HEK293 (cell line): ENCODE measurements around the gene TES.

ENCODE experiments used
- CTCF ChIA-PET: fragments of 350-600 bp; formaldehyde crosslinking; extraction: SDS; loops from one replicate; lab custom pipeline; 2021; ENCODE audit warnings: antibody characterized with exemption; lab: Yijun Ruan, JAX
- POLR2A ChIA-PET: fragments of 300-600 bp; formaldehyde crosslinking; extraction: SDS; loops from one replicate; lab custom pipeline; 2020; ENCODE audit warnings: antibody characterized with exemption, inconsistent platforms; lab: Yijun Ruan, JAX
- H3K27ac ChIP-seq: fragments of 200-500 bp; sonication (Bioruptor generic); 2 replicates; pipeline ENCODE4 v1.5.1; 2014; ENCODE audit warnings: low read depth, low read length, control low read depth, inconsistent platforms; ENCODE audit errors: extremely low read depth
- H3K36me3 ChIP-seq, 2 experiments: fragments of 200-500 bp in 1 of 2; sonication (Bioruptor generic) in 1 of 2; 1 replicate in 1 of 2; 2 replicates in 1 of 2; pipeline ENCODE4 v1.5.1; 2014 to 2017; ENCODE audit warnings: inconsistent platforms in 2 of 2, low read length in 2 of 2; ENCODE audit not compliant: control insufficient read depth in 2 of 2, insufficient read depth in 1 of 2
- H3K4me1 ChIP-seq: fragments of 200-500 bp; sonication (Bioruptor generic); 2 replicates; pipeline ENCODE4 v1.5.1; 2014; ENCODE audit warnings: mild to moderate bottlenecking, low read length, inconsistent platforms; ENCODE audit not compliant: control insufficient read depth, insufficient read depth
- H3K4me3 ChIP-seq: 2 replicates; pipeline ENCODE4 v1.5.1; 2011; ENCODE audit warnings: low read depth, mild to moderate bottlenecking, control low read depth, low read length, moderate library complexity
- H3K9me3 ChIP-seq: fragments of 200-500 bp; sonication (Bioruptor generic); 2 replicates; pipeline ENCODE4 v1.5.1; 2014; ENCODE audit warnings: low read depth, low read length, inconsistent platforms; ENCODE audit not compliant: control insufficient read depth, insufficient read depth
- EGR2 ChIP-seq: fragments of 450-650 bp; formaldehyde crosslinking; IDR thresholded peaks from 2 replicates; pipeline ENCODE4 v1.5.1; 2016; ENCODE audit warnings: low read depth, missing biosample characterization, missing genetic modification characterization
- GLI2 ChIP-seq: fragments of 450-650 bp; formaldehyde crosslinking; IDR thresholded peaks from 2 replicates; pipeline ENCODE4; 2017; ENCODE audit warnings: missing biosample characterization, missing genetic modification characterization, low read depth, borderline replicate concordance
- GLI4 ChIP-seq: fragments of 450-650 bp; formaldehyde crosslinking; IDR thresholded peaks from 2 replicates; pipeline ENCODE4 v1.5.1; 2016; ENCODE audit warnings: missing biosample characterization, missing genetic modification characterization
- IKZF3 ChIP-seq: fragments of 450-650 bp; IDR thresholded peaks from 2 replicates; pipeline ENCODE4 v1.5.0; 2018; ENCODE audit warnings: missing biosample characterization, mild to moderate bottlenecking, missing genetic modification characterization, moderate library complexity
- MYNN ChIP-seq: fragments of 450-650 bp; formaldehyde crosslinking; IDR thresholded peaks from 2 replicates; pipeline ENCODE4 v1.5.1; 2016; ENCODE audit warnings: missing biosample characterization, missing genetic modification characterization, borderline replicate concordance
- YY2 ChIP-seq: fragments of 450-650 bp; formaldehyde crosslinking; IDR thresholded peaks from 2 replicates; pipeline ENCODE4 v1.5.1; 2016; ENCODE audit warnings: missing biosample characterization, missing genetic modification characterization
- ZBTB21 ChIP-seq: fragments of 450-650 bp; formaldehyde crosslinking; IDR thresholded peaks from 2 replicates; pipeline ENCODE4 v1.5.1; 2017; ENCODE audit warnings: missing biosample characterization, missing genetic modification characterization
- ZBTB48 ChIP-seq: fragments of 450-650 bp; formaldehyde crosslinking; IDR thresholded peaks from 2 replicates; pipeline ENCODE4 v1.5.1; 2016; ENCODE audit warnings: missing biosample characterization, missing genetic modification characterization
- ZBTB8A ChIP-seq: fragments of 450-650 bp; formaldehyde crosslinking; IDR thresholded peaks from 2 replicates; pipeline ENCODE4 v1.5.1; 2016; ENCODE audit warnings: missing biosample characterization, missing genetic modification characterization
- ZFP69B ChIP-seq: fragments of 450-650 bp; formaldehyde crosslinking; IDR thresholded peaks from 2 replicates; pipeline ENCODE4 v1.5.1; 2016; ENCODE audit warnings: missing biosample characterization, missing genetic modification characterization
- ZNF146 ChIP-seq: fragments of 450-650 bp; formaldehyde crosslinking; IDR thresholded peaks from 2 replicates; pipeline ENCODE4 v1.5.1; 2016; ENCODE audit warnings: missing biosample characterization, missing genetic modification characterization
- ZNF335 ChIP-seq: fragments of 450-650 bp; formaldehyde crosslinking; conservative IDR thresholded peaks from 2 replicates; pipeline ENCODE4 v1.5.1; 2016; ENCODE audit warnings: missing biosample characterization, missing genetic modification characterization
- ZNF366 ChIP-seq: fragments of 450-650 bp; formaldehyde crosslinking; conservative IDR thresholded peaks from 2 replicates; pipeline ENCODE4 v1.5.1; 2016; ENCODE audit warnings: missing biosample characterization, missing genetic modification characterization
- ZNF391 ChIP-seq: fragments of 450-650 bp; formaldehyde crosslinking; IDR thresholded peaks from 2 replicates; pipeline ENCODE4 v1.5.1; 2016; ENCODE audit warnings: low read depth, missing biosample characterization, missing genetic modification characterization, borderline replicate concordance
- ZNF596 ChIP-seq: fragments of 450-650 bp; IDR thresholded peaks from 2 replicates; pipeline ENCODE4 v1.5.0; 2018; ENCODE audit warnings: missing biosample characterization, mild to moderate bottlenecking, missing genetic modification characterization, moderate library complexity
- ZNF600 ChIP-seq: fragments of 450-650 bp; formaldehyde crosslinking; IDR thresholded peaks from 2 replicates; pipeline ENCODE4 v1.5.1; 2016; ENCODE audit warnings: missing biosample characterization, missing genetic modification characterization
- ZNF621 ChIP-seq: fragments of 450-650 bp; formaldehyde crosslinking; IDR thresholded peaks from 2 replicates; pipeline ENCODE4 v1.5.1; 2017; ENCODE audit warnings: missing biosample characterization, missing genetic modification characterization
- ZNF624 ChIP-seq: fragments of 450-650 bp; formaldehyde crosslinking; IDR thresholded peaks from 2 replicates; pipeline ENCODE4 v1.5.1; 2017; ENCODE audit warnings: missing biosample characterization, missing genetic modification characterization
- ZNF629 ChIP-seq: fragments of 450-650 bp; formaldehyde crosslinking; IDR thresholded peaks from 2 replicates; pipeline ENCODE4 v1.5.1; 2017; ENCODE audit warnings: missing biosample characterization, missing genetic modification characterization
- ZNF768 ChIP-seq: fragments of 450-650 bp; formaldehyde crosslinking; IDR thresholded peaks from 2 replicates; pipeline ENCODE4 v1.5.1; 2018; ENCODE audit warnings: missing biosample characterization, mild to moderate bottlenecking, missing genetic modification characterization
- ZNF776 ChIP-seq: fragments of 450-650 bp; formaldehyde crosslinking; IDR thresholded peaks from 2 replicates; pipeline ENCODE4 v1.5.0; 2017; ENCODE audit warnings: missing biosample characterization, missing genetic modification characterization, borderline replicate concordance
- ZNF791 ChIP-seq: fragments of 450-650 bp; formaldehyde crosslinking; IDR thresholded peaks from 2 replicates; pipeline ENCODE4 v1.5.1; 2016; ENCODE audit warnings: missing biosample characterization, missing genetic modification characterization
- ZSCAN30 ChIP-seq: fragments of 450-650 bp; IDR thresholded peaks from 2 replicates; pipeline ENCODE4 v1.5.1; 2018; ENCODE audit warnings: missing biosample characterization, mild to moderate bottlenecking, missing genetic modification characterization, moderate library complexity
- TF ChIP-seq, protein P1 (sequence below): fragments of 450-650 bp; formaldehyde crosslinking; IDR thresholded peaks from 2 replicates; pipeline ENCODE4 v1.5.0; 2017; ENCODE audit warnings: missing biosample characterization, missing genetic modification characterization, borderline replicate concordance
- TF ChIP-seq, protein P2 (sequence below): fragments of 450-650 bp; formaldehyde crosslinking; IDR thresholded peaks from 2 replicates; pipeline ENCODE4 v1.5.1; 2016; ENCODE audit warnings: missing biosample characterization, missing genetic modification characterization
- TF ChIP-seq, protein P3 (sequence below): fragments of 450-650 bp; formaldehyde crosslinking; IDR thresholded peaks from 2 replicates; pipeline ENCODE4 v1.5.1; 2017; ENCODE audit warnings: missing biosample characterization, missing genetic modification characterization
- TF ChIP-seq, protein P4 (sequence below): fragments of 450-650 bp; formaldehyde crosslinking; IDR thresholded peaks from 2 replicates; pipeline ENCODE4 v1.5.1; 2016; ENCODE audit warnings: missing biosample characterization, missing genetic modification characterization, borderline replicate concordance
- TF ChIP-seq, protein P5 (sequence below): fragments of 450-650 bp; formaldehyde crosslinking; IDR thresholded peaks from 2 replicates; pipeline ENCODE4 v1.5.1; 2016; ENCODE audit warnings: missing biosample characterization, missing genetic modification characterization

The TES gene

DNA sequence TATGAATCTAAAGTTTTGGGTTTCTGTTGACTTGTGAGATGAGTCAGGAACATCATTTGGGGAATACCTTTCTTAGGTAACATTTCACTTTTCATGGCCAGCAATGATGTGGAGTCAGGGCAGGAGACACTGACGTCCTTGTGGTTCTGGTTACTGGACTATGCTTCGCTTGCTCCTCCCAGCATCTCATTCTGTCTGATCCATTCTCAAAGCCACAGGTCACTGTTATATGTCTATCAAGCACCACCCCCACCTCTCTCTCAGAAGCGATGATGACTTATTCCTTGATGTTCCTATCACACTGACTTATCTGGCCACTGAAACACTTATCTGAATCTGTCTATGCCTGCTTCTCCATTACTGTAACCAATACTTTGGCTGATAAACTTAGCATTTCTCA, 51.6 kb downstream of the TES start:
- TF ChIP-seq ZBTB48 (tag by site-specific recombination) = no peak
- no peak for TF ChIP-seq ZNF768 (tag by site-specific recombination)
- TF ChIP-seq GLI4 (tag by site-specific recombination) = no peak
- no peak for TF ChIP-seq ZSCAN30
- no peak for TF ChIP-seq EGR2
- TF ChIP-seq ZBTB21 (tag by site-specific recombination) = no peak
- no peak for TF ChIP-seq ZNF791
- TF ChIP-seq, protein P1, sequence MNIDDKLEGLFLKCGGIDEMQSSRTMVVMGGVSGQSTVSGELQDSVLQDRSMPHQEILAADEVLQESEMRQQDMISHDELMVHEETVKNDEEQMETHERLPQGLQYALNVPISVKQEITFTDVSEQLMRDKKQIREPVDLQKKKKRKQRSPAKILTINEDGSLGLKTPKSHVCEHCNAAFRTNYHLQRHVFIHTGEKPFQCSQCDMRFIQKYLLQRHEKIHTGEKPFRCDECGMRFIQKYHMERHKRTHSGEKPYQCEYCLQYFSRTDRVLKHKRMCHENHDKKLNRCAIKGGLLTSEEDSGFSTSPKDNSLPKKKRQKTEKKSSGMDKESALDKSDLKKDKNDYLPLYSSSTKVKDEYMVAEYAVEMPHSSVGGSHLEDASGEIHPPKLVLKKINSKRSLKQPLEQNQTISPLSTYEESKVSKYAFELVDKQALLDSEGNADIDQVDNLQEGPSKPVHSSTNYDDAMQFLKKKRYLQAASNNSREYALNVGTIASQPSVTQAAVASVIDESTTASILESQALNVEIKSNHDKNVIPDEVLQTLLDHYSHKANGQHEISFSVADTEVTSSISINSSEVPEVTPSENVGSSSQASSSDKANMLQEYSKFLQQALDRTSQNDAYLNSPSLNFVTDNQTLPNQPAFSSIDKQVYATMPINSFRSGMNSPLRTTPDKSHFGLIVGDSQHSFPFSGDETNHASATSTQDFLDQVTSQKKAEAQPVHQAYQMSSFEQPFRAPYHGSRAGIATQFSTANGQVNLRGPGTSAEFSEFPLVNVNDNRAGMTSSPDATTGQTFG (tag by site-specific recombination) = no peak
- TF ChIP-seq ZNF629 (tag by site-specific recombination) = no peak
- TF ChIP-seq, all 188 proteins: peak for 0
- no peak overlapping the region for H3K4me3 ChIP-seq
- POLR2A ChIA-PET = no interaction called here
- CTCF ChIA-PET = no interaction called here
- no peaks in the 10 kb centered on the region for H3K4me1 ChIP-seq
- H3K36me3 ChIP-seq = peaks cover 4 to 7% of the 10 kb centered on the region in 2 experiments; a peak in 2 of 3 replicates
- H3K27ac ChIP-seq = no peak overlapping the region
- H3K9me3 ChIP-seq = no peaks in the 10 kb centered on the region

DNA sequence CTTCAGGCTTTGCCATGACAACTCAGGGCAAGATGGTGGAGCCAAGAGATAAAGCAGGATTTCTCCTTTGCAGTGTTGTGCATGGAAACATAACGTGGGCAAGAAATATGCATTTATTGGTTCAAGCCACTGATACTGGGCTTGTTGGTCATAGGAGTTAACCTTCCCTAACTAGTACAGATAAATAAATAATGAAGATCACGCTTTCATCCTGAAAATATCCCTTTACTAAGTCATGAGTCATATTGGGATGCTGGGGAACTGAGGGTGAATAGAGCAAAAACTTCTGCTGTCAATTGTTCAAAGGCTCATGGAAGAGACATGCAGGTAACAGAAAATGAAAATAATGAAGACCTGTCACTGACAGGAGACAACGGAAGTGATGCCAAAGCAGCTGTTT, 55.5 kb downstream of the TES start:
- POLR2A ChIA-PET = no interaction called here
- Histone ChIP-seq H3K9me3 (no peaks in the 10 kb centered on the region), H3K4me1 (no peaks in the 10 kb centered on the region), H3K27ac (no peak overlapping the region), H3K4me3 (no peak overlapping the region), H3K36me3 (no peaks in the 10 kb centered on the region)
- CTCF ChIA-PET = no interaction called here
- TF ChIP-seq ZNF624 (tag by site-specific recombination) = no peak
- TF ChIP-seq ZBTB8A (tag by site-specific recombination) = no peak
- no peak for TF ChIP-seq MYNN (tag by site-specific recombination)
- no peak for TF ChIP-seq ZNF335
- no peak for TF ChIP-seq ZNF621 (tag by site-specific recombination)
- TF ChIP-seq ZNF391 (tag by site-specific recombination) = no peak
- TF ChIP-seq, protein P2, sequence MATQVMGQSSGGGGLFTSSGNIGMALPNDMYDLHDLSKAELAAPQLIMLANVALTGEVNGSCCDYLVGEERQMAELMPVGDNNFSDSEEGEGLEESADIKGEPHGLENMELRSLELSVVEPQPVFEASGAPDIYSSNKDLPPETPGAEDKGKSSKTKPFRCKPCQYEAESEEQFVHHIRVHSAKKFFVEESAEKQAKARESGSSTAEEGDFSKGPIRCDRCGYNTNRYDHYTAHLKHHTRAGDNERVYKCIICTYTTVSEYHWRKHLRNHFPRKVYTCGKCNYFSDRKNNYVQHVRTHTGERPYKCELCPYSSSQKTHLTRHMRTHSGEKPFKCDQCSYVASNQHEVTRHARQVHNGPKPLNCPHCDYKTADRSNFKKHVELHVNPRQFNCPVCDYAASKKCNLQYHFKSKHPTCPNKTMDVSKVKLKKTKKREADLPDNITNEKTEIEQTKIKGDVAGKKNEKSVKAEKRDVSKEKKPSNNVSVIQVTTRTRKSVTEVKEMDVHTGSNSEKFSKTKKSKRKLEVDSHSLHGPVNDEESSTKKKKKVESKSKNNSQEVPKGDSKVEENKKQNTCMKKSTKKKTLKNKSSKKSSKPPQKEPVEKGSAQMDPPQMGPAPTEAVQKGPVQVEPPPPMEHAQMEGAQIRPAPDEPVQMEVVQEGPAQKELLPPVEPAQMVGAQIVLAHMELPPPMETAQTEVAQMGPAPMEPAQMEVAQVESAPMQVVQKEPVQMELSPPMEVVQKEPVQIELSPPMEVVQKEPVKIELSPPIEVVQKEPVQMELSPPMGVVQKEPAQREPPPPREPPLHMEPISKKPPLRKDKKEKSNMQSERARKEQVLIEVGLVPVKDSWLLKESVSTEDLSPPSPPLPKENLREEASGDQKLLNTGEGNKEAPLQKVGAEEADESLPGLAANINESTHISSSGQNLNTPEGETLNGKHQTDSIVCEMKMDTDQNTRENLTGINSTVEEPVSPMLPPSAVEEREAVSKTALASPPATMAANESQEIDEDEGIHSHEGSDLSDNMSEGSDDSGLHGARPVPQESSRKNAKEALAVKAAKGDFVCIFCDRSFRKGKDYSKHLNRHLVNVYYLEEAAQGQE = no peak
- TF ChIP-seq ZNF146 = no peak
- TF ChIP-seq, protein P3, sequence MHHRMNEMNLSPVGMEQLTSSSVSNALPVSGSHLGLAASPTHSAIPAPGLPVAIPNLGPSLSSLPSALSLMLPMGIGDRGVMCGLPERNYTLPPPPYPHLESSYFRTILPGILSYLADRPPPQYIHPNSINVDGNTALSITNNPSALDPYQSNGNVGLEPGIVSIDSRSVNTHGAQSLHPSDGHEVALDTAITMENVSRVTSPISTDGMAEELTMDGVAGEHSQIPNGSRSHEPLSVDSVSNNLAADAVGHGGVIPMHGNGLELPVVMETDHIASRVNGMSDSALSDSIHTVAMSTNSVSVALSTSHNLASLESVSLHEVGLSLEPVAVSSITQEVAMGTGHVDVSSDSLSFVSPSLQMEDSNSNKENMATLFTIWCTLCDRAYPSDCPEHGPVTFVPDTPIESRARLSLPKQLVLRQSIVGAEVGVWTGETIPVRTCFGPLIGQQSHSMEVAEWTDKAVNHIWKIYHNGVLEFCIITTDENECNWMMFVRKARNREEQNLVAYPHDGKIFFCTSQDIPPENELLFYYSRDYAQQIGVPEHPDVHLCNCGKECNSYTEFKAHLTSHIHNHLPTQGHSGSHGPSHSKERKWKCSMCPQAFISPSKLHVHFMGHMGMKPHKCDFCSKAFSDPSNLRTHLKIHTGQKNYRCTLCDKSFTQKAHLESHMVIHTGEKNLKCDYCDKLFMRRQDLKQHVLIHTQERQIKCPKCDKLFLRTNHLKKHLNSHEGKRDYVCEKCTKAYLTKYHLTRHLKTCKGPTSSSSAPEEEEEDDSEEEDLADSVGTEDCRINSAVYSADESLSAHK (tag by site-specific recombination) = no peak
- no peak for TF ChIP-seq ZNF366 (tag by site-specific recombination)
- no peak for TF ChIP-seq GLI2
- no peak for TF ChIP-seq ZNF600 (tag by site-specific recombination)
- TF ChIP-seq, protein P4, sequence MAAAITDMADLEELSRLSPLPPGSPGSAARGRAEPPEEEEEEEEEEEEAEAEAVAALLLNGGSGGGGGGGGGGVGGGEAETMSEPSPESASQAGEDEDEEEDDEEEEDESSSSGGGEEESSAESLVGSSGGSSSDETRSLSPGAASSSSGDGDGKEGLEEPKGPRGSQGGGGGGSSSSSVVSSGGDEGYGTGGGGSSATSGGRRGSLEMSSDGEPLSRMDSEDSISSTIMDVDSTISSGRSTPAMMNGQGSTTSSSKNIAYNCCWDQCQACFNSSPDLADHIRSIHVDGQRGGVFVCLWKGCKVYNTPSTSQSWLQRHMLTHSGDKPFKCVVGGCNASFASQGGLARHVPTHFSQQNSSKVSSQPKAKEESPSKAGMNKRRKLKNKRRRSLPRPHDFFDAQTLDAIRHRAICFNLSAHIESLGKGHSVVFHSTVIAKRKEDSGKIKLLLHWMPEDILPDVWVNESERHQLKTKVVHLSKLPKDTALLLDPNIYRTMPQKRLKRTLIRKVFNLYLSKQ (tag by site-specific recombination) = no peak
- TF ChIP-seq IKZF3 (tag by site-specific recombination) = no peak
- TF ChIP-seq, protein P5, sequence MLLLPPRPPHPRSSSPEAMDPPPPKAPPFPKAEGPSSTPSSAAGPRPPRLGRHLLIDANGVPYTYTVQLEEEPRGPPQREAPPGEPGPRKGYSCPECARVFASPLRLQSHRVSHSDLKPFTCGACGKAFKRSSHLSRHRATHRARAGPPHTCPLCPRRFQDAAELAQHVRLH (tag by site-specific recombination) = no peak
- no peak for TF ChIP-seq YY2 (tag by site-specific recombination)
- no peak for TF ChIP-seq ZNF776
- no peak for TF ChIP-seq ZNF596 (tag by site-specific recombination)
- no peak for TF ChIP-seq ZFP69B (tag by site-specific recombination)
